ENCODE results near the gene STX1B.

DNA sequence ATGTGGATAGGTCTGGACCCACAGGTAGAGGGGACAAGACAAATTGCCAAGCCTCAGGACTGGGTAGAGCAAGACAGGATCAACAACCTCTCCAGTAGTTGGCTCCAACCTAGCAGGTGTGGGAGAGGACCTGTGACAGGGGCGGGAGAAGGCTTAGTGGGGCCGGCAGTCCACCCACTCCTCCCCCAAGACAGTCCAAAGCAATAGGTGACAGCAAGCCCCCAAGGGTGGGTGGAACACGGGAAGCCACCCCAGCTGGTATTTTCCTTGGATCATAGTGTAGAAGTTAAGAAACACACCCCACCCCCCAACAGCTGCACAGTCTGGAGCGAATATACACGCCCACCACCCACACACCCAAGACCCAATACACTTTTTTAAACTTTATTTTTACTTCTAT lies 18.8 kb upstream of the STX1B start:
- TF ChIP-seq, protein P1, sequence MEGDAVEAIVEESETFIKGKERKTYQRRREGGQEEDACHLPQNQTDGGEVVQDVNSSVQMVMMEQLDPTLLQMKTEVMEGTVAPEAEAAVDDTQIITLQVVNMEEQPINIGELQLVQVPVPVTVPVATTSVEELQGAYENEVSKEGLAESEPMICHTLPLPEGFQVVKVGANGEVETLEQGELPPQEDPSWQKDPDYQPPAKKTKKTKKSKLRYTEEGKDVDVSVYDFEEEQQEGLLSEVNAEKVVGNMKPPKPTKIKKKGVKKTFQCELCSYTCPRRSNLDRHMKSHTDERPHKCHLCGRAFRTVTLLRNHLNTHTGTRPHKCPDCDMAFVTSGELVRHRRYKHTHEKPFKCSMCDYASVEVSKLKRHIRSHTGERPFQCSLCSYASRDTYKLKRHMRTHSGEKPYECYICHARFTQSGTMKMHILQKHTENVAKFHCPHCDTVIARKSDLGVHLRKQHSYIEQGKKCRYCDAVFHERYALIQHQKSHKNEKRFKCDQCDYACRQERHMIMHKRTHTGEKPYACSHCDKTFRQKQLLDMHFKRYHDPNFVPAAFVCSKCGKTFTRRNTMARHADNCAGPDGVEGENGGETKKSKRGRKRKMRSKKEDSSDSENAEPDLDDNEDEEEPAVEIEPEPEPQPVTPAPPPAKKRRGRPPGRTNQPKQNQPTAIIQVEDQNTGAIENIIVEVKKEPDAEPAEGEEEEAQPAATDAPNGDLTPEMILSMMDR (conservative IDR thresholded peaks at IDR 0.05): no peak
- no peak for TF ChIP-seq EZH2 (IDR thresholded peaks at IDR 0.05; ENCODE audit: low read depth)
